CD4-positive, alpha-beta T cell (primary cell): ENCODE data around the gene CHMP3. TPM values are rescaled to one million over a fixed set of nuclear protein-coding genes. Genes with fewer than 3 reads are reported as not detected.

Experiments
- ATAC-seq: fragments of 200-7000 bp; cut with Tn5 transposase; one replicate; pipeline ENCODE4 v1.10.0; 2022; ENCODE audit warnings: mild to moderate bottlenecking; ENCODE audit not compliant: poor library complexity
- CTCF ChIA-PET: fragments of 350-600 bp; sonication (Branson Sonifier 250); formaldehyde crosslinking; loops from one replicate; lab custom pipeline; 2021; ENCODE audit warnings: antibody characterized with exemption, inconsistent platforms; lab: Charles Lee
- POLR2A ChIA-PET: fragments of 350-600 bp; sonication (Branson Sonifier 250); formaldehyde crosslinking; loops from one replicate; lab custom pipeline; 2021; ENCODE audit warnings: antibody characterized with exemption, inconsistent platforms; lab: Charles Lee
- DNase-seq, 14 experiments: peaks; one replicate each; pipeline ENCODE4 v3.0.0-alpha.2; 2013 to 2020; ENCODE audit warnings: mixed read lengths in 2 of 14
- H3K27ac ChIP-seq, 2 donors: one replicate each; pipeline versions ENCODE4 v1.5.1 to v1.7.0; 2013; ENCODE audit warnings: low read length in 2 of 2, low read depth in 1 of 2, mild to moderate bottlenecking in 1 of 2
- H3K27me3 ChIP-seq, 2 experiments: 1 replicate in 1 of 2; 2 replicates in 1 of 2; pipeline versions ENCODE4 v1.6.1 to v1.7.0; 2013; ENCODE audit warnings: low read length in 2 of 2, control low read depth in 1 of 2, mild to moderate bottlenecking in 1 of 2, moderate library complexity in 1 of 2; ENCODE audit not compliant: insufficient read depth in 2 of 2, control insufficient read depth in 1 of 2
- H3K36me3 ChIP-seq: one replicate; pipeline ENCODE4 v1.6.1; 2013; ENCODE audit warnings: low read length, control low read depth; ENCODE audit not compliant: insufficient read depth
- H3K4me1 ChIP-seq: one replicate; pipeline ENCODE4 v1.6.1; 2013; ENCODE audit warnings: low read length, control low read depth; ENCODE audit not compliant: insufficient read depth
- H3K4me3 ChIP-seq: one replicate; pipeline ENCODE4 v1.5.1; 2013; ENCODE audit warnings: mild to moderate bottlenecking, low read length, moderate library complexity
- H3K9me3 ChIP-seq, 2 experiments: 1 replicate in 1 of 2; 2 replicates in 1 of 2; pipeline versions ENCODE4 v1.6.1 to v1.7.0; 2013; ENCODE audit warnings: low read length in 2 of 2, mild to moderate bottlenecking in 2 of 2, control low read depth in 1 of 2, moderate library complexity in 1 of 2; ENCODE audit not compliant: control insufficient read depth in 1 of 2, insufficient read depth in 1 of 2
- H3K27ac Mint-ChIP-seq: one replicate; pipeline ENCODE4 v1.8.0; 2020; ENCODE audit warnings: mixed read lengths
- H3K27me3 Mint-ChIP-seq: one replicate; pipeline ENCODE4 v1.8.0; 2021; ENCODE audit warnings: mixed read lengths
- H3K36me3 Mint-ChIP-seq: one replicate; pipeline ENCODE4 v1.8.0; 2021; ENCODE audit warnings: low read depth, mixed read lengths
- H3K4me1 Mint-ChIP-seq: one replicate; pipeline ENCODE4 v1.8.0; 2021; ENCODE audit warnings: low read depth, mixed read lengths
- H3K4me3 Mint-ChIP-seq: one replicate; pipeline ENCODE4 v1.8.0; 2020; ENCODE audit warnings: mild to moderate bottlenecking, mixed read lengths
- H3K9me3 Mint-ChIP-seq: one replicate; pipeline ENCODE4 v1.8.0; 2020; ENCODE audit warnings: mixed read lengths
- CTCF ChIP-seq: fragments of 200-600 bp; IDR thresholded peaks from one replicate; pipeline ENCODE4 v1.8.0; 2022; ENCODE audit warnings: antibody characterized with exemption, mild to moderate bottlenecking
- intact Hi-C, 2 experiments: fragments of 100-400 bp; cut with DNase I in 1 of 2; cut with micrococcal nuclease in 1 of 2; formaldehyde crosslinking; loops; one replicate each; pipeline versions ENCODE4 v1.15.1 to v1.9.0; 2023 to 2025; cut with DNase I, micrococcal nuclease
- total RNA-seq, 174 experiments: library from RNA in 2 of 174; stranded (reverse) in 2 of 174; gene quantifications; one replicate each; pipeline ENCODE4 v1.2.3 and lab custom pipeline; 2021 to 2026

CHMP3 gene
- total RNA-seq, 2 experiments from 2014 or later, result 61.7 to 65.3 TPM

- intact Hi-C loops, result no loop called here
- CTCF ChIA-PET, result no interaction called here
- H3K27ac Mint-ChIP-seq, result peak overlapping the region; percentile 19
Observed at GRCh38 chr2:86476092-86476491, 87.2 kb downstream of the CHMP3 start.

GRCh38 chr2:86471637-86472036 lies 91.6 kb downstream of the CHMP3 start:
- no peaks in the 10 kb centered on the region for H3K27me3 ChIP-seq
- no peak for DNase-seq
- Mint-ChIP-seq H3K9me3 (no peaks in the 10 kb centered on the region), H3K4me1 (peaks cover 64% of the 10 kb centered on the region), H3K27me3 (no peaks in the 10 kb centered on the region), H3K36me3 (peaks cover 97% of the 10 kb centered on the region), H3K27ac (peak overlapping the region; percentile 61), H3K4me3 (no peak overlapping the region)
- ChIA-PET CTCF (no interaction called here), POLR2A (interaction anchor here (1.0 kb wide), 1 partner anchor 31 kb away, joined by 4 read pairs; the partner anchor contains the start of gene KDM3A)
- peaks cover 89% of the 10 kb centered on the region for H3K36me3 ChIP-seq
- intact Hi-C loops, result no loop called here
- H3K4me1 ChIP-seq, result peaks cover 10% of the 10 kb centered on the region
- no peak overlapping the region for H3K4me3 ChIP-seq
- no peaks in the 10 kb centered on the region for H3K9me3 ChIP-seq
- ATAC-seq, result no peak
- H3K27ac ChIP-seq, result no peak overlapping the region
- TF ChIP-seq CTCF, result no peak

More at GRCh38 chr2:86476092-86476491, 87.2 kb downstream of the CHMP3 start:
- Histone ChIP-seq H3K27me3 (no peaks in the 10 kb centered on the region), H3K27ac (no peak overlapping the region), H3K9me3 (no peaks in the 10 kb centered on the region), H3K4me3 (no peak overlapping the region), H3K36me3 (peaks cover 97% of the 10 kb centered on the region), H3K4me1 (no peaks in the 10 kb centered on the region)
- no peak for ATAC-seq
- DNase-seq, result no peak
- POLR2A ChIA-PET, result interaction anchor here (0.8 to 1.3 kb wide), 3 partner anchors 9 to 105 kb away, joined by 3 to 4 read pairs (median 3); partner anchors contain the start of gene KDM3A
- H3K27me3 Mint-ChIP-seq, result no peaks in the 10 kb centered on the region
- no peak overlapping the region for H3K4me3 Mint-ChIP-seq
- H3K36me3 Mint-ChIP-seq, result peaks cover 98% of the 10 kb centered on the region
- H3K9me3 Mint-ChIP-seq, result no peaks in the 10 kb centered on the region
- peaks cover 29% of the 10 kb centered on the region for H3K4me1 Mint-ChIP-seq
- TF ChIP-seq CTCF, result no peak

GRCh38 chr2:86470890-86471289 lies 92.4 kb downstream of the CHMP3 start:
- Histone ChIP-seq H3K36me3 (peaks cover 89% of the 10 kb centered on the region), H3K27me3 (no peaks in the 10 kb centered on the region), H3K4me1 (peaks cover 10% of the 10 kb centered on the region), H3K9me3 (no peaks in the 10 kb centered on the region), H3K4me3 (no peak overlapping the region), H3K27ac (no peak overlapping the region)
- Mint-ChIP-seq H3K27me3 (no peaks in the 10 kb centered on the region), H3K4me1 (peaks cover 72% of the 10 kb centered on the region), H3K36me3 (peaks cover 97% of the 10 kb centered on the region), H3K4me3 (no peak overlapping the region), H3K27ac (peak overlapping the region; percentile 90), H3K9me3 (no peaks in the 10 kb centered on the region)
- intact Hi-C loops, result no loop called here
- DNase-seq, result no peak
- no peak for TF ChIP-seq CTCF
- POLR2A ChIA-PET, result no interaction called here
- no peak for ATAC-seq
- CTCF ChIA-PET, result interaction anchor here (0.6 kb wide), 1 partner anchor 14 kb away, joined by 3 read pairs; no protein-coding TSS in a partner anchor
